ENCODE results near the gene HDAC4.

GRCh38 chr2:239051891-239052445 is 348.9 kb downstream of the HDAC4 start:
- no peak for TF ChIP-seq CTCF (IDR thresholded peaks at IDR 0.05)
- TF ChIP-seq ZFX (IDR thresholded peaks at IDR 0.05; ENCODE audit: borderline replicate concordance), result no peak

Measured in 22Rv1 (cell line).